Neural progenitor cell (in vitro differentiated cells): ENCODE data around the gene PER2. TPM values are rescaled to one million over a fixed set of nuclear protein-coding genes. Genes with fewer than 3 reads are reported as not detected.

ENCODE experiments used
- DNase-seq: peaks from one replicate; pipeline ENCODE4 v3.0.0-alpha.2; 2016; ENCODE audit warnings: low spot score
- H2AFZ ChIP-seq: fragments of 200-600 bp; sonication (generic); replicated peaks from 2 replicates; pipeline ENCODE4 v1.6.1; 2016; ENCODE audit warnings: antibody characterized with exemption
- H3F3A ChIP-seq: fragments of 200-600 bp; sonication (generic); 2 replicates; pipeline ENCODE4 v1.6.1; 2016; ENCODE audit warnings: antibody characterized with exemption, low read depth
- H3K27ac ChIP-seq: fragments of 200-600 bp; sonication (generic); 2 replicates; pipeline ENCODE4 v1.5.1; 2016; ENCODE audit warnings: mild to moderate bottlenecking
- H3K27me3 ChIP-seq: fragments of 200-600 bp; sonication (generic); 2 replicates; pipeline ENCODE4 v1.6.1; 2016; ENCODE audit warnings: mild to moderate bottlenecking, moderate library complexity
- H3K36me3 ChIP-seq: fragments of 200-600 bp; sonication (generic); 2 replicates; pipeline ENCODE4 v1.5.1; 2016
- H3K4me1 ChIP-seq: fragments of 200-600 bp; sonication (generic); 2 replicates; pipeline ENCODE4 v1.6.1; 2016; ENCODE audit warnings: mixed run types
- H3K4me2 ChIP-seq: fragments of 200-600 bp; sonication (generic); 2 replicates; pipeline ENCODE4 v1.6.1; 2016
- H3K4me3 ChIP-seq: fragments of 200-600 bp; sonication (generic); 2 replicates; pipeline ENCODE4 v1.5.1; 2016
- H3K79me2 ChIP-seq: fragments of 200-600 bp; sonication (generic); 2 replicates; pipeline ENCODE4 v1.6.1; 2016; ENCODE audit warnings: low read depth
- H3K9ac ChIP-seq: fragments of 200-600 bp; sonication (generic); 2 replicates; pipeline ENCODE4 v1.6.1; 2016
- H3K9me3 ChIP-seq: fragments of 200-600 bp; sonication (generic); 2 replicates; pipeline ENCODE4 v1.5.1; 2016; ENCODE audit warnings: low read depth
- H4K20me1 ChIP-seq: fragments of 200-600 bp; sonication (generic); 2 replicates; pipeline ENCODE4 v1.6.1; 2016; ENCODE audit warnings: low read depth
- H3K27ac Mint-ChIP-seq: 3 replicates; pipeline ENCODE4 v1.8.0; 2021; ENCODE audit warnings: mixed read lengths
- H3K27me3 Mint-ChIP-seq: 2 replicates; pipeline ENCODE4 v1.8.0; 2022; ENCODE audit warnings: low read depth, mild to moderate bottlenecking, inconsistent platforms, moderate library complexity, mixed read lengths; ENCODE audit not compliant: insufficient read depth
- H3K36me3 Mint-ChIP-seq: 3 replicates; pipeline ENCODE4 v1.8.0; 2021; ENCODE audit warnings: mixed read lengths
- H3K4me1 Mint-ChIP-seq: 3 replicates; pipeline ENCODE4 v1.8.0; 2021; ENCODE audit warnings: mixed read lengths
- H3K4me3 Mint-ChIP-seq: 3 replicates; pipeline ENCODE4 v1.8.0; 2021; ENCODE audit warnings: mild to moderate bottlenecking, moderate library complexity, mixed read lengths
- H3K9me3 Mint-ChIP-seq: 3 replicates; pipeline ENCODE4 v1.8.0; 2020; ENCODE audit warnings: mixed read lengths
- CTCF ChIP-seq: fragments of 200-600 bp; sonication (generic); IDR thresholded peaks from 2 replicates; pipeline ENCODE4 v1.5.1; 2017; ENCODE audit warnings: antibody characterized with exemption, mild to moderate bottlenecking
- EZH2 ChIP-seq: fragments of 200-600 bp; sonication (generic); IDR thresholded peaks from 2 replicates; pipeline ENCODE4 v1.6.1; 2017; ENCODE audit warnings: antibody characterized with exemption, mild to moderate bottlenecking, moderate library complexity
- EZH2phosphoT487 ChIP-seq: fragments of 200-600 bp; sonication (generic); IDR thresholded peaks from 2 replicates; pipeline ENCODE4 v1.6.1; 2017; ENCODE audit warnings: antibody characterized with exemption
- total RNA-seq: library from RNA; depleted of rRNA; stranded (reverse); fragments of >200 nt; gene quantifications from 2 replicates; pipeline ENCODE4 v1.2.3, GENCODE V29; 2015; ENCODE audit warnings: low replicate concordance

PER2 gene
- total RNA-seq, 1 donor from 2014 or later = 1.4 TPM

- Histone ChIP-seq H3K4me2 (peak overlapping the region; percentile 89), H2AFZ (no peak overlapping the region), H3K9ac (no peak overlapping the region), H3K36me3 (no peaks in the 10 kb centered on the region), H3K4me1 (peaks cover 6% of the 10 kb centered on the region), H3K27me3 (peaks cover 77% of the 10 kb centered on the region), H3F3A (peaks cover 39% of the 10 kb centered on the region), H3K27ac (no peak overlapping the region), H3K9me3 (no peaks in the 10 kb centered on the region), H4K20me1 (no peaks in the 10 kb centered on the region), H3K4me3 (peak overlapping the region; percentile 75), H3K79me2 (no peaks in the 10 kb centered on the region)
- peak; percentile 71 for DNase-seq
- TF ChIP-seq EZH2 = peak; percentile 50
- no peak for TF ChIP-seq EZH2phosphoT487
- TF ChIP-seq CTCF = peak; percentile 12
- H3K36me3 Mint-ChIP-seq = peaks cover 3% of the 10 kb centered on the region
- H3K27me3 Mint-ChIP-seq = peaks cover 14% of the 10 kb centered on the region
- H3K4me3 Mint-ChIP-seq = peak overlapping the region; percentile 41
- H3K27ac Mint-ChIP-seq = no peak overlapping the region
- H3K4me1 Mint-ChIP-seq = peaks cover 22% of the 10 kb centered on the region
- peaks cover 6% of the 10 kb centered on the region for H3K9me3 Mint-ChIP-seq
These were observed 48.9 kb downstream of the PER2 start for GRCh38 chr2:238239543-238239862.

GRCh38 chr2:238238766-238239542, 49.5 kb downstream of the PER2 start:
- Histone ChIP-seq H2AFZ (no peak overlapping the region), H3K9me3 (no peaks in the 10 kb centered on the region), H3K27me3 (peaks cover 80% of the 10 kb centered on the region), H4K20me1 (no peaks in the 10 kb centered on the region), H3K79me2 (no peaks in the 10 kb centered on the region), H3K36me3 (no peaks in the 10 kb centered on the region), H3K4me1 (peaks cover 6% of the 10 kb centered on the region), H3K4me3 (peak overlapping the region; percentile 75), H3K9ac (no peak overlapping the region), H3K4me2 (peak overlapping the region; percentile 89), H3K27ac (no peak overlapping the region), H3F3A (peaks cover 38% of the 10 kb centered on the region)
- Mint-ChIP-seq H3K27ac (no peak overlapping the region), H3K4me1 (peaks cover 22% of the 10 kb centered on the region), H3K4me3 (peak overlapping the region; percentile 78), H3K9me3 (peaks cover 6% of the 10 kb centered on the region), H3K36me3 (peaks cover 3% of the 10 kb centered on the region), H3K27me3 (peaks cover 16% of the 10 kb centered on the region)
- TF ChIP-seq EZH2 (peak; percentile 43), EZH2phosphoT487 (peak; percentile 39), CTCF (peak; percentile 7)
- peak; percentile 49 for DNase-seq

- Histone ChIP-seq H3K36me3 (no peaks in the 10 kb centered on the region), H4K20me1 (no peaks in the 10 kb centered on the region), H3K4me2 (peak overlapping the region; percentile 89), H3K4me3 (no peak overlapping the region), H3F3A (peaks cover 31% of the 10 kb centered on the region), H2AFZ (no peak overlapping the region), H3K27ac (no peak overlapping the region), H3K79me2 (no peaks in the 10 kb centered on the region), H3K27me3 (peaks cover 80% of the 10 kb centered on the region), H3K9me3 (no peaks in the 10 kb centered on the region), H3K4me1 (peaks cover 6% of the 10 kb centered on the region), H3K9ac (no peak overlapping the region)
- Mint-ChIP-seq H3K27ac (no peak overlapping the region), H3K9me3 (peaks cover 6% of the 10 kb centered on the region), H3K4me1 (peaks cover 22% of the 10 kb centered on the region), H3K4me3 (peak overlapping the region; percentile 83), H3K27me3 (peaks cover 16% of the 10 kb centered on the region), H3K36me3 (peaks cover 3% of the 10 kb centered on the region)
- no peak for DNase-seq
- TF ChIP-seq CTCF (no peak), EZH2phosphoT487 (no peak), EZH2 (no peak)
These were observed 50.1 kb downstream of the PER2 start for GRCh38 chr2:238238311-238238765.
